ENCODE results near the gene ZKSCAN3.
"Not testable (repeated sequence)": the region's sequence is repeated elsewhere in the genome, so short reads cannot be mapped to it uniquely, and the experiment has no call there.

The ZKSCAN3 gene

GRCh38 chr6:28349892-28350737 lies at the start of gene ZKSCAN3:
ZKSCAN3 (plus strand) TSS chr6:28349947; CDS start chr6:28359587, 9,640 bp downstream.
- peak; percentile 74 to 80 (median 77) for DNase-seq (ENCODE audit: low read depth in 3 of 3)

GRCh38 chr6:28303570-28303969 lies 46.2 kb upstream of the ZKSCAN3 start:
- no peak for DNase-seq (ENCODE audit: low read depth in 3 of 3)

GRCh38 chr6:28306363-28306762 lies 43.4 kb upstream of the ZKSCAN3 start:
- DNase-seq (ENCODE audit: low read depth in 3 of 3) = not testable (repeated sequence)

GRCh38 chr6:28311139-28311823 lies 38.5 kb upstream of the ZKSCAN3 start:
- DNase-seq (ENCODE audit: low read depth in 3 of 3) = no peak

- no peak for DNase-seq (ENCODE audit: low read depth in 3 of 3)
These were observed 36.8 kb upstream of the ZKSCAN3 start for GRCh38 chr6:28312939-28313338.

GRCh38 chr6:28315628-28316027 lies 34.1 kb upstream of the ZKSCAN3 start:
- DNase-seq (ENCODE audit: low read depth in 3 of 3) = no peak

GRCh38 chr6:28317866-28318265 lies 31.9 kb upstream of the ZKSCAN3 start:
- DNase-seq (ENCODE audit: low read depth in 3 of 3) = not testable (repeated sequence)

GRCh38 chr6:28322661-28323060 lies 27.1 kb upstream of the ZKSCAN3 start:
- no peak for DNase-seq (ENCODE audit: low read depth in 3 of 3)

GRCh38 chr6:28323813-28324424 lies 25.8 kb upstream of the ZKSCAN3 start:
- DNase-seq (ENCODE audit: low read depth in 3 of 3) = no peak

GRCh38 chr6:28326371-28326948 lies 23.3 kb upstream of the ZKSCAN3 start:
- no peak for DNase-seq (ENCODE audit: low read depth in 3 of 3)

- no peak for DNase-seq (ENCODE audit: low read depth in 3 of 3)
These were observed 19.7 kb upstream of the ZKSCAN3 start for GRCh38 chr6:28330041-28330440.

- DNase-seq (ENCODE audit: low read depth in 3 of 3) = no peak
These were observed 16.7 kb upstream of the ZKSCAN3 start for GRCh38 chr6:28333047-28333446.

GRCh38 chr6:28333599-28334018 lies 16.1 kb upstream of the ZKSCAN3 start:
- DNase-seq (ENCODE audit: low read depth in 3 of 3) = no peak

GRCh38 chr6:28334286-28335039 lies 15.3 kb upstream of the ZKSCAN3 start:
- no peak for DNase-seq (ENCODE audit: low read depth in 3 of 3)

- no peak for DNase-seq (ENCODE audit: low read depth in 3 of 3)
These were observed 14.6 kb upstream of the ZKSCAN3 start for GRCh38 chr6:28335040-28335563.

- DNase-seq (ENCODE audit: low read depth in 3 of 3) = peak; percentile 55 to 75 (median 56)
These were observed 14.0 kb upstream of the ZKSCAN3 start, which contains the start of gene ZSCAN31 for GRCh38 chr6:28335564-28336283. ZSCAN31 (minus strand) TSS chr6:28336148; CDS start chr6:28329683, 6,465 bp downstream.

- DNase-seq (ENCODE audit: low read depth in 3 of 3) = no peak
These were observed 13.2 kb upstream of the ZKSCAN3 start for GRCh38 chr6:28336284-28337120.

GRCh38 chr6:28337121-28337520 lies 12.6 kb upstream of the ZKSCAN3 start:
- DNase-seq (ENCODE audit: low read depth in 3 of 3) = no peak

- DNase-seq (ENCODE audit: low read depth in 3 of 3) = no peak
These were observed 9.2 kb upstream of the ZKSCAN3 start for GRCh38 chr6:28340310-28341095.
